22Rv1 (cell line): ENCODE measurements around the gene KCNG2.

Experiments used
- H3K27ac ChIP-seq: fragments of 450-650 bp; 2 replicates; pipeline ENCODE4 v1.5.1; 2017
- ZFX ChIP-seq: fragments of 450-650 bp; IDR thresholded peaks from 2 replicates; pipeline ENCODE4 v1.6.1; 2017; ENCODE audit warnings: antibody characterized with exemption, borderline replicate concordance
- TF ChIP-seq, protein P1 (sequence below): fragments of 450-650 bp; IDR thresholded peaks from 2 replicates; pipeline ENCODE4 v1.5.1; 2017; ENCODE audit warnings: mild to moderate bottlenecking

The KCNG2 gene

DNA sequence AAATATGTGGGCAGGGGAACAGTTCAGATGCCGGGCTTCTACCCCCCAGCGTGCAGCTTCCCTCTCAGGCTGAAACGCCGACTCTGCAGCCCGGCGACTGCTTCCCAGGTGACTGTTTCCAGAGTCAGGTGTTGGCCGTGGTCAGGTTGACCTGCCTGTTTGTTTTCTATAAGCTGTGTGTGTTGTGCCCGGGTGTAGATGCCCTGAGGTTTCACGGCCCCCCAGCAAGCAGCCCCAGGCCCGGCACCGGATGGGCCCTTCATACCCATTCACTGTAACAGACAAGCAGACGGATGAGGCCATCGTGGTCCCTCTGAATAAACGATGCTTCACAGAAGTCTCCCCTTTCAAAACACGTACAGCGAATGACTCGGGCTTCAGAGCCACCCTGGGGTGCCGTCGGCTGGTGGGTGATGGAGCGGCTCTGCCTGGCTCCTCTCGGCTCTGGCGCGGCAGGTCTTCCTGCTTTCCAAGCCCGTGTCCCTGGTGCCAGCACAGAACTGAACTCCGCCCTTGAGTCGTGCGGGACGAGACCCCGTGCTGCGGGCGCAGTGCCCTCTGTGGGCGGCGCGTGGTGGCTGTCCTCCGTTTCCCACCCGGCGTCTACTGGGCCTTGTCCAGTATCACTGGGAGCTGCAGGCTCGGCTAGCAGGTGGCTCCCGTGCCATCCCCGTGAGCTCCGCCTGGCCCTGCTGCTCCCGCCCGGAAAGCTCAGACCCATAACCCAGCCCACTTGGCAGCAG is 15.0 kb upstream of the KCNG2 start:
- no peak for TF ChIP-seq ZFX
- TF ChIP-seq, protein P1, sequence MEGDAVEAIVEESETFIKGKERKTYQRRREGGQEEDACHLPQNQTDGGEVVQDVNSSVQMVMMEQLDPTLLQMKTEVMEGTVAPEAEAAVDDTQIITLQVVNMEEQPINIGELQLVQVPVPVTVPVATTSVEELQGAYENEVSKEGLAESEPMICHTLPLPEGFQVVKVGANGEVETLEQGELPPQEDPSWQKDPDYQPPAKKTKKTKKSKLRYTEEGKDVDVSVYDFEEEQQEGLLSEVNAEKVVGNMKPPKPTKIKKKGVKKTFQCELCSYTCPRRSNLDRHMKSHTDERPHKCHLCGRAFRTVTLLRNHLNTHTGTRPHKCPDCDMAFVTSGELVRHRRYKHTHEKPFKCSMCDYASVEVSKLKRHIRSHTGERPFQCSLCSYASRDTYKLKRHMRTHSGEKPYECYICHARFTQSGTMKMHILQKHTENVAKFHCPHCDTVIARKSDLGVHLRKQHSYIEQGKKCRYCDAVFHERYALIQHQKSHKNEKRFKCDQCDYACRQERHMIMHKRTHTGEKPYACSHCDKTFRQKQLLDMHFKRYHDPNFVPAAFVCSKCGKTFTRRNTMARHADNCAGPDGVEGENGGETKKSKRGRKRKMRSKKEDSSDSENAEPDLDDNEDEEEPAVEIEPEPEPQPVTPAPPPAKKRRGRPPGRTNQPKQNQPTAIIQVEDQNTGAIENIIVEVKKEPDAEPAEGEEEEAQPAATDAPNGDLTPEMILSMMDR = peak; percentile 44
- no peak overlapping the region for H3K27ac ChIP-seq

DNA sequence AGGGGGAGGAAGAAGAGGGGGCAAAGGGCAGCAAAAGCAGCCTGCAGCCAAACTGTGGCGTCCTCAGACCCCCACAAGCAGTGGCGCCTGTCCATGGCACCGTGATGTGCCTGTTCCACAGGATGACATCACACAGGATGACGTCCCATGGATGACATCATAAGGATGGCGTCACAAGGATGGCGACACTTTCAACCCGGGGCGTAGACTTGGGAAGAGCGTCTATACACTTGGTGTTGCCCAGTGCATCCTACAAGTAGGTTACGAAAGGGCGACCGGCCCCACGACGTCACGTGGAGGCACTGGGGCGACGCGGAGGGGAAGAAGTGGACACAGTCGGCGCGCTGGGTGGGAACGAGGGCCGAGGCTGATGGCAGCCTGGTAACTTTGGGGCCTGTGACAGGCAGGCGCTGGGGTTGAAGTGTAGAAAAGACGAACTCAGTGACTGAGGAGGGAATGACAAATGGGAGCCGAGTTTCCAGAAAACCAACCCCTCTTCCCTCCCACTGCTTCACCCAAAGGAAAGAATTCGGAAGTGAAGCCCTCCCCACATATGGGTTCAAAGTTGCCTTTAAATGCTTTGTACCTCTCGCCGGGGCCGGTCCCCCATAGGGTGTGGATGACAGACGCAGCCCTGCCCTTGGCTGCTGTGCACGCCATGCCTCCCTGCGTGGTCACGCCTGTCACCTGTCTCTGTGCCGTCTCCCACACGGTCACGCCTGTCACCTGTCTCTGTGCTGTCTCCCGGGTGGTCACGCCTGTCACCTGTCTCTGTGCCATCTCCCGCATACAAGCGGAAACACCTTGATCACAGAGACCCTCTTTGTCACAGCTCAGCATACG is 13.4 kb upstream of the KCNG2 start:
- TF ChIP-seq, protein P1 = no peak
- no peak for TF ChIP-seq ZFX
- no peak overlapping the region for H3K27ac ChIP-seq

DNA sequence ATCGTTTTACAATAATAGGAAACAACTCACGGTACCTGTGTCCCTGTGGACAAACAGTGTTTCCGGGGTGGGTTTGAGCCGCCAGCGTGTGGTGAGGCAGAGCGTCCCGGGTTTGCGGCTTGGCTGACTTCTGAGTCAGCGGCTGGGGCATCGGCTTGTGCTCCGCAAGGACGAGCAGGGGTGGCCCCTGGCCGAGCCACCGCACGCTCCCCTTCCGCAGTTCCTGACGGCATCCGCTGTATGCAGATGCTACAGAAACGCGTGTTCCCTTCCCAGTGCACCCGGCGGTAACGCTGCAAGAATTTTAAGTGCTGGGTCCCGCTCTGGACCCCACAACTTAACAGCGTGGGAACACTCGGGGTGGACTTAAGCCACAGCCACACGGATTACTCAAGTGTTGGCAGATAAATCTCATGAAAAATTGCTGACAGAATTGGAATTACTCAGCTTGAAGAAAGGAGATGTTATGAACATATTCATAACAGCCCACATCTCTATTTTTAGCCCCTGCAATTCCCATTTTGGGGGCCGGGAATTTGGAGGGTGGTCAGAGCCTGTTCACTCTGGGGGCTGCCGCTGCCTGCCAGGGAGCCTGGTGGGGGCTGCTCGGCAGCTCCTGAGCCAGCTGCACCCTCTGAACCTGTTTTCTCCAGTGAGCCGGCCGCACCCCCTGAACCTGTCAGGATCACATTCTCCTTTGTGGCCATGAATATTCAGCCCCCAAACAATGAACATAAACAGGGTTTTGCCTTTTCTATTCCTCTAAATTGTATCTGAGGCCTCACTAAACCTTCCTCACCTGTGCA is 12.6 kb upstream of the KCNG2 start:
- no peak overlapping the region for H3K27ac ChIP-seq
- TF ChIP-seq, protein P1 = no peak
- no peak for TF ChIP-seq ZFX

DNA sequence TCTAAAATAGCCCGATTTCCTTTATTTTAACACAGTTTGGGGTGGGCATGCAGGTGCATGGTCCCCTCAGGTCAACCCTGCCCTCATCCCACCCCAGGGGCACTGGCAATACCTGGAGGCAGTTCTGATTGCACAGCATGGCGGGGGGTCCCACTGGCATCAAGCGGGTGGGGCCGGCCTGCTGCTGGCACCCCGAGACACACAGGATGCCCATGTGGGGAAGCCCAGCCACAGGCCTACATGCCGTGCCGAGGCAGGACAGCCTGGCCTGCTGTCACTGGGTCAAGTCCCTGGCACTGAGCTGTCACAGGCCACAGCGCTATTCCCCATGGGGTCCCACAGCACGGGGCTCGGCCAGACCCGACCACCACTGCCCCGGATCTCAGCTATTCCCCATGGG is 11.9 kb upstream of the KCNG2 start:
- no peak overlapping the region for H3K27ac ChIP-seq
- TF ChIP-seq ZFX = no peak
- TF ChIP-seq, protein P1 = no peak

DNA sequence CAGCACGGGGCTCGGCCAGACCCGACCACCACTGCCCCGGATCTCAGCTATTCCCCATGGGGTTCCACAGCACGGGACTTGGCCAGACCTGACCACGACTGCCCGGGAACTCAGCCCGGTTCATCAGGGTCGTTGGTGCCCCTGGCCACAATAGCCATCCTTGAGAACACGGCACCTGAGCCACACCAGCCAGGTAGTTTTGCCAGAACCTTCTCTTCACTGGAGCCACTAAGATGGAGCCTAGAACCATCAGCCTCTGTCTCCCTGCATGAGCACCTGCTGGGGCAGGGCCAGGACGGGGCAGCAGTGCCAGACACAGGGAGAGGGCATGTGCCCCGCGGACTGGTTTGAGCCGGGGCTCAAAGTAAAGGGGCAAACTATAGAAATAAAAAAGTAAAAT is 11.4 kb upstream of the KCNG2 start:
- no peak overlapping the region for H3K27ac ChIP-seq
- TF ChIP-seq, protein P1 = no peak
- no peak for TF ChIP-seq ZFX

DNA sequence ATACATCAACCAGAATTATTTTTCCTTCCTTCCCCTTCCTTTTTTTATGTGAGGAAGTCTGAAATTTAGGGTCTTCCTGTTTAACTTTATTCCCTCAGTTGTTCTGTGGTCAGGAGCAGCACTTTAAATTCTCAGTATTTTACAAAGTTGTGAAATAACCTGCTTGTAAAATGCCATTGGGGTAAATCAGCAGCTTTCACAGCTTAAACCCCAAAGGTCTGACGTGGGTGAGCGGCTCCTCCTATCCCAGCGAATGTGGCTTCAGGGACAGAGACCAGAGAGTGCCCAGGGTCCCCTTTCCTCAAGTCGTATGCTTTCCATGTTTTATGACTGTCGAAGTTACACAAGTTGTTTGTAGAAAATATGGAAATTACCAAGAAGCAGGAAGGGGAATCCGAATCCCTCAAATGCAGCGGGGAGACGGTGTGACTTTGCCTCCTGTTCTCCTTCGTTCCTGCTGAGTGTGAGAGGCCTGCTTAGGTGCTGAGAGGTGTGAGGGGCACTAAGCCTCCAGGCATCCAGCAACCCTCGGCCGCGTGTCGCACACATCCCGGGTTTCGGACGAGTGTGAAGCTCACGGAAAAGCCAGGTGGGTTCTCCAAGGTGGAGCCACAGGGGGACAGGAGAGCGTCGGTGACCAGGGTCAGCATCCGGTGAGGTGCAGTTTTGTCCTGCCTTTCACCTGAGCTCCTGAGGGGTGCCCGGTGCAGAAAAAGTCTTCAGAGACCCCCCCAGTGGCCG is 10.8 kb upstream of the KCNG2 start:
- TF ChIP-seq, protein P1 = no peak
- no peak for TF ChIP-seq ZFX
- no peak overlapping the region for H3K27ac ChIP-seq
